GM10847 (cell line): Measurements from ENCODE around the gene SBNO2.

Experiments
- POLR2A ChIP-seq: IDR thresholded peaks from 2 replicates; pipeline ENCODE4 v1.6.1; 2011; ENCODE audit not compliant: insufficient read length; ENCODE audit errors: extremely low read depth

The SBNO2 gene

GRCh38 chr19:1214299-1214861 is 40.3 kb upstream of the SBNO2 start:
- TF ChIP-seq POLR2A = no peak

GRCh38 chr19:1213391-1214286 is 39.6 kb upstream of the SBNO2 start:
- TF ChIP-seq POLR2A = no peak

- TF ChIP-seq POLR2A = no peak
These were observed 37.6 kb upstream of the SBNO2 start for GRCh38 chr19:1211494-1212234.

GRCh38 chr19:1210227-1210538 is 36.1 kb upstream of the SBNO2 start:
- TF ChIP-seq POLR2A = no peak

GRCh38 chr19:1206864-1207450 is 32.9 kb upstream of the SBNO2 start:
- no peak for TF ChIP-seq POLR2A

GRCh38 chr19:1206150-1206863 is 32.2 kb upstream of the SBNO2 start:
- no peak for TF ChIP-seq POLR2A

- peak; percentile 75 for TF ChIP-seq POLR2A
These were observed 31.3 kb upstream of the SBNO2 start, which contains the start of gene STK11 for GRCh38 chr19:1205114-1206099. Gene STK11, plus strand, starts transcription at chr19:1205778. Its CDS starts 1,136 bp downstream, at chr19:1206914.

- no peak for TF ChIP-seq POLR2A
These were observed 25.5 kb upstream of the SBNO2 start for GRCh38 chr19:1199531-1199930.

- no peak for TF ChIP-seq POLR2A
These were observed 15.4 kb upstream of the SBNO2 start for GRCh38 chr19:1189419-1189818.

GRCh38 chr19:1183543-1184172 is 9.6 kb upstream of the SBNO2 start:
- TF ChIP-seq POLR2A = no peak

GRCh38 chr19:1182727-1183126 is 8.7 kb upstream of the SBNO2 start:
- no peak for TF ChIP-seq POLR2A

- no peak for TF ChIP-seq POLR2A
These were observed 8.0 kb upstream of the SBNO2 start for GRCh38 chr19:1182068-1182467.

- TF ChIP-seq POLR2A = no peak
These were observed 7.5 kb upstream of the SBNO2 start for GRCh38 chr19:1181606-1182005.
